Activated CD4-positive, alpha-beta T cell treated with anti-CD3 and anti-CD28 coated beads for 36 hours (primary cell): ENCODE measurements around the gene INTS6L. TPM values are rescaled to one million over a fixed set of nuclear protein-coding genes. Genes with fewer than 3 reads are reported as not detected.
A peak's percentile ranks its signal among the peaks of the same experiment; 100 is the strongest.

Experiments
- ATAC-seq: fragments of 200-7000 bp; cut with Tn5 transposase; one replicate; pipeline ENCODE4 v1.10.0; 2021; ENCODE audit warnings: mild to moderate bottlenecking, moderate library complexity
- CTCF ChIA-PET: fragments of 350-600 bp; sonication (Branson Sonifier 250); formaldehyde crosslinking; loops from one replicate; lab custom pipeline; 2021; ENCODE audit warnings: antibody characterized with exemption; lab: Charles Lee
- POLR2A ChIA-PET: fragments of 350-600 bp; sonication (Branson Sonifier 250); formaldehyde crosslinking; loops from one replicate; lab custom pipeline; 2021; ENCODE audit warnings: antibody characterized with exemption, inconsistent platforms; lab: Charles Lee
- DNase-seq: peaks from one replicate; pipeline ENCODE4 v3.0.0-alpha.2; 2020
- H3K27ac Mint-ChIP-seq: one replicate; pipeline ENCODE4 v1.8.0; 2021; ENCODE audit warnings: mixed read lengths
- H3K27me3 Mint-ChIP-seq: one replicate; pipeline ENCODE4 v1.8.0; 2021; ENCODE audit warnings: mixed read lengths
- H3K36me3 Mint-ChIP-seq: one replicate; pipeline ENCODE4 v1.8.0; 2021; ENCODE audit warnings: low read depth, mixed read lengths
- H3K4me1 Mint-ChIP-seq: one replicate; pipeline ENCODE4 v1.8.0; 2021; ENCODE audit warnings: mixed read lengths
- H3K4me3 Mint-ChIP-seq: one replicate; pipeline ENCODE4 v1.8.0; 2021; ENCODE audit warnings: mild to moderate bottlenecking, moderate library complexity, mixed read lengths
- H3K9me3 Mint-ChIP-seq: one replicate; pipeline ENCODE4 v1.8.0; 2021; ENCODE audit warnings: low read depth, mixed read lengths
- intact Hi-C, 2 experiments: fragments of 100-400 bp; cut with DNase I in 1 of 2; cut with micrococcal nuclease in 1 of 2; formaldehyde crosslinking; loops; one replicate each; pipeline versions ENCODE4 v1.14.2 to v1.15.1; 2022 to 2024; cut with DNase I, micrococcal nuclease
- total RNA-seq, 2 experiments: library from RNA; stranded (reverse); gene quantifications; one replicate each; pipeline ENCODE4 v1.2.3, GENCODE V29; 2021

The INTS6L gene
- total RNA-seq, 2 experiments from 2014 or later, result 24.1 to 26.0 TPM

DNA sequence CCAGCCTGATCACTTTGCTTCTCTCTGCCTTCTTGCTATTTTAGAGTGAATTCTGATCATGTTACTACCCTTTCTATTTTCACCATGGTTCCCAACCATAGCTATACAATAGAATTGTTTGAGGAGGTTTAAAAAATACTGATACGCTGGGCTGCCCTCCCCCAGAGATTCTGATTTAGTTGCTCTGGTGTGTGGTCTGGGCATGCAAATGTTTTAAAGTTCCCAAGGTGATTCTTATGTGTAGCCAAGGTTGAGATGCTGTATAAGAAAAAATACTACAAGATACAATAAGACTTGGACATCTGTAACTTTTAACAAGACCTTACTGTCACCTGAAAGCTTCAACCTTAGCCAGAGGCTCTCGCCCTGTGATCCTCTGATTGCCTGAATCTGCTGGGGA, 22.2 kb upstream of the INTS6L start:
- H3K4me3 Mint-ChIP-seq, result no peak overlapping the region
- ATAC-seq, result no peak
- intact Hi-C loops, result no loop called here

DNA sequence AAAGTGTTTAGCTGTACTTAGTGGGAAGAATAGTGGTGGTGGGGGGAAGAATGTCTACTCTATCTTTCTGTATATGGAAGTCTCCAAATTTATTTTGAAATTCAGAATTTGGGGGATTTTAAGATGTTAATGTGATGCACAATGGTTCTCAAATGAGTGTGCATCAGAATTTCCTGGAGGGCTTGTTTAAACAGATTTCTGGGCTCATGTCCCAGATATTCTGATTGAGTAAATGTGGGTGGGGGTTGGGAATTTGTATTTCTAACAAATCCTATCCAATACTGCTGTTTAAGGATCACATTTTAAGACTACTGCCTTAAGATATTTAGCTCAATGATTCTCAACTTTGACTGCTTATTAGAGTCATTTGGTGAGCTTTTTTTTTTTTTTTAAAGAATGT, 15.1 kb upstream of the INTS6L start:
- H3K4me1 Mint-ChIP-seq, result peaks cover 2% of the 10 kb centered on the region
- H3K4me3 Mint-ChIP-seq, result no peak overlapping the region
- H3K9me3 Mint-ChIP-seq, result no peaks in the 10 kb centered on the region
- POLR2A ChIA-PET, result no interaction called here
- DNase-seq (no peak), ATAC-seq (no peak)
- CTCF ChIA-PET, result interaction anchor here (0.7 kb wide), 1 partner anchor 10 kb away, joined by 3 read pairs; no protein-coding TSS in a partner anchor
- H3K36me3 Mint-ChIP-seq, result no peaks in the 10 kb centered on the region
- H3K27me3 Mint-ChIP-seq, result no peaks in the 10 kb centered on the region
- intact Hi-C loops, result no loop called here
- H3K27ac Mint-ChIP-seq, result no peak overlapping the region

More for the DNA sequence above, 22.2 kb upstream of the INTS6L start:
- H3K9me3 Mint-ChIP-seq, result no peaks in the 10 kb centered on the region
- ChIA-PET POLR2A (no interaction called here), CTCF (no interaction called here)
- H3K27me3 Mint-ChIP-seq, result no peaks in the 10 kb centered on the region
- peaks cover 4% of the 10 kb centered on the region for H3K4me1 Mint-ChIP-seq
- no peak overlapping the region for H3K27ac Mint-ChIP-seq
- no peaks in the 10 kb centered on the region for H3K36me3 Mint-ChIP-seq
- DNase-seq, result no peak

DNA sequence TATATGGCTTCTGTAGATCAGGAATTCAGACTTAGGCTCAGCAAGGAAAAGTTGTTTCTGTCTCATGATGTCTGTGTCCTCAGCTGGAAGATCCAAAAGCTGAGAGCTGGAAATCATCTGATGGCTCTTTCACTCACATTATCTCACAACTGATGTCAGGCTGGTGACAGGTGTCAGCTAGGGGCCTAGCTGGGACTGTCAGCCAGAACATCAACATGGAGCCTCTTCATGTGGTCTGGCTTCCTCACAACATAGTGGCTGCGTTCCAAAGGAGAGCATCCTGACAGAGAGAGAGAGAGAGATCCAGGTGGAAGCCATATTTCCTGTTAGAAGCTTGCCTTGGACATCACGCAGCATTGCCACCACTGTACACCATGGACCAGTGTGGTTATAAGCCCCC, 10.6 kb upstream of the INTS6L start:
- Mint-ChIP-seq H3K4me1 (no peaks in the 10 kb centered on the region), H3K27me3 (no peaks in the 10 kb centered on the region), H3K36me3 (no peaks in the 10 kb centered on the region), H3K9me3 (no peaks in the 10 kb centered on the region), H3K27ac (no peak overlapping the region), H3K4me3 (no peak overlapping the region)
- ATAC-seq (no peak), DNase-seq (no peak)
- ChIA-PET POLR2A (no interaction called here), CTCF (no interaction called here)
- intact Hi-C loops, result no loop called here

DNA sequence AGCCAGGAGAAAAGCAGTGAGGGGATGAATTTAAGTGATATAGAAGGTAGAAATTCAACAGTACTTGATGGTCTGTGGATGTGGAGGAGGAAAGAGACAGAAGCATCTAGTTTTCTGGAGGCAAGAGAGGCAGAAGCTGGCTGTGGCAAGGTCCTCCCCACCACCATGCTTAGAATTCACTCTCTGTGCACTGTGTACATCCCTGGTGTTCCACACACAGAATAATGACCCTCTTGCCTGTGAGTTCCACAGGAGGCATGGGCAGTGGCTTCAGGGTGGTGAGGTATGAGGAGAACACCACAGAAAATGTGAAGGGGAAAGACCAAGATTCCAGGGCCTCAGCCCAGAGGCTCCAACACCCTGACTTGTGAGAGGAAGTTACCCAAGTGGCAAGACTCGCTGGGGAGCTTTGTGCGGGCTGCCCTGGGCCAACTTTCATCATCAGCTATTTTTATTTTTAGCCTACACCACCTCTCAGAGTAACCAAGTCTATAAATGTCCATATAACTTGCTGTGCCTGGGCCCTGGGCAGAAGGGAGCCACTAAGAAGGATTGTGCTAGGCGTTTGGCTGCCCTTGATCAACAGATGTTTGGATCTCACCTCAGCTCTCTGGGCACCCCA, 7.8 kb upstream of the INTS6L start:
- H3K4me1 Mint-ChIP-seq, result no peaks in the 10 kb centered on the region
- H3K9me3 Mint-ChIP-seq, result no peaks in the 10 kb centered on the region
- ChIA-PET CTCF (interaction anchor here (1.5 kb wide), 1 partner anchor 31 kb away, joined by 3 read pairs; no protein-coding TSS in a partner anchor), POLR2A (no interaction called here)
- no peak overlapping the region for H3K4me3 Mint-ChIP-seq
- no peaks in the 10 kb centered on the region for H3K27me3 Mint-ChIP-seq
- DNase-seq (no peak), ATAC-seq (no peak)
- H3K27ac Mint-ChIP-seq, result no peak overlapping the region
- H3K36me3 Mint-ChIP-seq, result no peaks in the 10 kb centered on the region
- intact Hi-C loops, result no loop called here

DNA sequence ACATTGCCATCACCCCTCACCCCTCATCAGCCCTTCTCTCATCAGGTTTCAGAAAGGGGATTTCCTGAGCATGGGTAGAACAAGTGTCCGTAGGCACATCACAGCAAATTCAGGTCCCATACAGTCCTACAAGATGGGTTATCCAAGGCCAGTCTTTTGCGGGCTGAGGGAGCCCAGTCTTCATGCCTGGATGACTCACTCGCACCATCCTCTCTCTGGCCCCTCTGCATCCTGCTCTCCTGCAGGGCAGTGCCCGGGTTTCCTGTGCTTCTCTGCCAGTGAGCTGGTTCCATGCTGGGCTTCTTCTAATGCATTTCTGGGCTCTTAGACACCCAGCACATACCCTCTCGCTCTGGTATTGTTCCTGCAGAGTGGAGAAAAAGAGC, 7.3 kb upstream of the INTS6L start:
- ATAC-seq (no peak), DNase-seq (no peak)
- Mint-ChIP-seq H3K4me1 (peaks cover 2% of the 10 kb centered on the region), H3K9me3 (no peaks in the 10 kb centered on the region), H3K27me3 (no peaks in the 10 kb centered on the region), H3K36me3 (no peaks in the 10 kb centered on the region), H3K4me3 (no peak overlapping the region), H3K27ac (no peak overlapping the region)
- intact Hi-C loops, result no loop called here
- ChIA-PET POLR2A (no interaction called here), CTCF (no interaction called here)

DNA sequence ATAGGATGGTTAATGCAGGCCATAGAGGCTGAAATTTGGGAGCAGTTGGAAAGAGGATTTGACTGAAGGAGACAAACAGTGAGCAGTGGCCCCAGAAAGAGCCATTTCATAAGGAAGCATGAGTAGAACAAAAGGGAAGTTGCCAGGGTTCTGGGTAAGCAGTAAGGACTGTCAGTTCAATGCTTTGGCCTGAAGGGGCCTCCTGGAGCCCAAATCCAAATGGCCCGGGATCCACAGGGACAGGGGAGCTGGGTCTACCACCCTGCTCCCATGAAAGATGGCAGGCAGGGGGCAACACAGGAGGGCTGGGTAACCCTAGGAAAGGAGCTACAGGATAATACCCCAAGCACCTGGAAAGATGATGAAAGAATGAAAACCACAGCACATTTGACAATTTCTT, 4.1 kb upstream of the INTS6L start:
- H3K36me3 Mint-ChIP-seq, result peaks cover 4% of the 10 kb centered on the region
- ChIA-PET POLR2A (no interaction called here), CTCF (interaction anchor here (0.7 to 0.8 kb wide), 2 partner anchors 14 to 52 kb away, joined by 3 read pairs; no protein-coding TSS in a partner anchor)
- DNase-seq, result peak; percentile 8
- H3K9me3 Mint-ChIP-seq, result no peaks in the 10 kb centered on the region
- H3K27me3 Mint-ChIP-seq, result no peaks in the 10 kb centered on the region
- H3K4me1 Mint-ChIP-seq, result peaks cover 12% of the 10 kb centered on the region
- intact Hi-C loops, result no loop called here
- no peak for ATAC-seq
- no peak overlapping the region for H3K27ac Mint-ChIP-seq
- no peak overlapping the region for H3K4me3 Mint-ChIP-seq

DNA sequence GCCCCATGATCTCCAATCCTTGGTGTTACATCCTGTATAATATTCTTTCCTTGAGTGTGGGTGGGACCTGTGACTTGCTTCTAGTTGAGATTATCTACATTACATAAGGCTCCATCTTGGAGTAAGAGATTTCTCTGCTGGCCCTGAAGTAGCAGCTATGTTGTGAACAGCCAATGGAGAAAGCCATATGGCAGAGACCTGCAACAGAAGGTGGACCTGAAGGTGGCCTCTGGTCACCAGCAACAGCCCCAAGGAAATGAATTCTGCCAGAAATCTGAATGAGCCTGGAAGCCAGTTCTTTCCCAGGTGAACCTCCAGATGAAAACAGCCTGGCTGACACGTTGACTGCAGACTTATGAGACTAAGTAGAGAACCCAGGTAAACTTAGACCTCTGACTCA, 2.3 kb upstream of the INTS6L start:
- peaks cover 12% of the 10 kb centered on the region for H3K4me1 Mint-ChIP-seq
- DNase-seq (no peak), ATAC-seq (no peak)
- H3K9me3 Mint-ChIP-seq, result no peaks in the 10 kb centered on the region
- peaks cover 13% of the 10 kb centered on the region for H3K36me3 Mint-ChIP-seq
- ChIA-PET POLR2A (no interaction called here), CTCF (no interaction called here)
- intact Hi-C loops, result no loop called here
- H3K4me3 Mint-ChIP-seq, result no peak overlapping the region
- no peak overlapping the region for H3K27ac Mint-ChIP-seq
- no peaks in the 10 kb centered on the region for H3K27me3 Mint-ChIP-seq

DNA sequence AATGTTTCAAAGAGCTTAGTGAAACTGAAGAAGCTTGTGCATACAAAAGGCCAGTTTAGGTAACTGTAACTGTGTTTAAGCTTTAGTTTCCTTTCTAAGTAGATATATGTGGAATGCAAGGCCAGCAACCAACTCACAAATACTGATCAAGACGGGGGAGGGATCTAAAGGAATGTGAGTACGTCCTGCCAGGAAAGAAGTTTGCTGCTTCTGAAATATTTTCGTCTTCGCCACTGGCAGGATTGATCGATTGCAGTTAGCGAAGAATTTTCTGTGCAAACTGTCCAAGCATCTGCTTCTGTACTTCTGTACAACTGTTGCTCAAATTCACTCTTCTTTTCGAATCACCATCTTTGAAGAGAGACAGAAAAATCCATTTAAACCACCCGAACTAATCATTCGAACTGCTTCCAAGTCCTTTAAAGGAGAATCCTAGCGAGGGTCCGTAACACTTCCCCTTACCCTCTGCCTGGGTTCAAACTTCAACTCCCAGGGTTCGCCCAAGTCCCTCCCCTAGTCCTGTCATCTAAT, 373 bp upstream of the INTS6L start:
- ChIA-PET CTCF (interaction anchor here (1.0 kb wide), 1 partner anchor 55 kb away, joined by 3 read pairs; no protein-coding TSS in a partner anchor), POLR2A (no interaction called here)
- intact Hi-C loops, result loop anchor here (2.0 to 10.0 kb wide), 9 partner anchors 35 to 1345 kb away; partner anchors contain the start of genes FHL1 (in 1 of the 2), HTATSF1 (in 1 of the 2) and SLC9A6 (in 1 of the 2)
- Mint-ChIP-seq H3K4me3 (peak overlapping the region; percentile 99), H3K27me3 (no peaks in the 10 kb centered on the region), H3K9me3 (no peaks in the 10 kb centered on the region), H3K27ac (peak overlapping the region; percentile 99), H3K4me1 (peaks cover 28% of the 10 kb centered on the region), H3K36me3 (peaks cover 13% of the 10 kb centered on the region)
- ATAC-seq (no peak), DNase-seq (no peak)

DNA sequence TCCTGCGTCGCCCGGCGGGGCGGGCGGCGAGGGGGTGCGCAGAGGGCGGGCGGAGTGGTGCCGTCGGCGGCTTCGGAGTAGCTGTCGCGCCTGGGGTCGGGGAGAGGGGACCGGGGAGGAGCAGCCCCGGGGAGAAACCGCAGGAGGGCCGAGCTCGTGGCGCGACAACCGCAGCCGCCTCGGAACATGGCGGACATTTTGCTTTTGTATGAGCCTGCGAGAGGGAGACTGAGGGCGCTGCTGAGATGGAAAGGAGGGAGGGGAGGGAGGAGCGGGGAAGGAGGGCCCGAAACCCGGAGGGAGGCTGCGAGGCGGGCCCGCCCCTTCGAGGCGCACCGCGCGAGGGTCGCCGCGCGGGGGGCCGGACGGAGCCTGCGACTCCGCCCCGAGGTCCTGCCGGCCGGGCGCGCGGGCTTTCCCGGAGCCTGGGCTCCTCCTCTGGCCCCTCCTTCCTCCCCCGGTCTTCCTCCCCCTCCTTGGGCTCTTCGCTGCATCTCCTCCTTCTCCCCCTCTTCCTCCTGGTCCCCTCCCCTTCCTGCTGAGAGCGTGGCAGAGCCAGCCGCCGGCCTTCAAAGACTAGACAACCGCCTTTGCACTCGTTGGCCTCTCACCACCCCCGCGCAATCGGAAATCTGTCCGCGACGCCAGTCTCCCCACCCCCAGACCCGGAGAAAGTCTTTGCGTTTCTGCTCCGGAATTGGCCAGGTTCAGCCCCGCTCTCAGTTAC, 1.1 kb downstream of the INTS6L start:
- ATAC-seq (peak; percentile 73), DNase-seq (peak; percentile 92)
- no peaks in the 10 kb centered on the region for H3K9me3 Mint-ChIP-seq
- H3K36me3 Mint-ChIP-seq, result peaks cover 24% of the 10 kb centered on the region
- ChIA-PET POLR2A (no interaction called here), CTCF (interaction anchor here (1.5 kb wide), 1 partner anchor 11 kb away, joined by 6 read pairs; no protein-coding TSS in a partner anchor)
- H3K4me3 Mint-ChIP-seq, result peak overlapping the region; percentile 99
- peak overlapping the region; percentile 90 for H3K27ac Mint-ChIP-seq
- intact Hi-C loops, result loop anchor here (1.0 to 10.0 kb wide), 12 partner anchors 37 to 1343 kb away; partner anchors contain the start of genes FHL1 (in 1 of the 2), HTATSF1 (in 1 of the 2), RTL8A (in 1 of the 2) and SLC9A6 (in 1 of the 2)
- H3K4me1 Mint-ChIP-seq, result peaks cover 40% of the 10 kb centered on the region
- H3K27me3 Mint-ChIP-seq, result no peaks in the 10 kb centered on the region

DNA sequence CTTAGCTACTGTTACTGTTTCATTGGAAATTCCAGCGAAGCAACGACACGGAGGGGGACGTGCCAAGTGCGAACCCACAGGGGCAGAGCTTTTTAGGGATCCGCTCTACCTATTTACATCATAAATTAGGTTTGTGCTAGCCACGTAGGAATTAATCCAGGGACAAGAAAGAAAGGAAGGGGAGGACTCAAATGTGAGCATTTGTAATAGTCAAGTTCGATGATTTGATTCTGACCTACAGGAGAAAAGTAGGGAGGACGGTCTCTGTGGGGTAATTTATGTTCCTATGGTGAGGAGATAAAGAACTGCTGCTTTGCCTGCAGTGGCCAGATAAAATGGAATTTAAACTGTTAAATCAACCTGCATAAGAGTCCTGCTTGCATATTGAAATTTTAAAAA, 1.7 kb downstream of the INTS6L start:
- H3K36me3 Mint-ChIP-seq, result peaks cover 27% of the 10 kb centered on the region
- ATAC-seq (no peak), DNase-seq (no peak)
- H3K4me3 Mint-ChIP-seq, result peak overlapping the region; percentile 99
- no peaks in the 10 kb centered on the region for H3K9me3 Mint-ChIP-seq
- ChIA-PET CTCF (interaction anchor here (1.5 kb wide), 2 partner anchors 10 to 18 kb away, joined by 3 to 6 read pairs; no protein-coding TSS in a partner anchor), POLR2A (no interaction called here)
- peak overlapping the region; percentile 90 for H3K27ac Mint-ChIP-seq
- peaks cover 43% of the 10 kb centered on the region for H3K4me1 Mint-ChIP-seq
- intact Hi-C loops, result loop anchor here (5.0 to 10.0 kb wide), 8 partner anchors 90 to 1343 kb away; partner anchors contain the start of genes FHL1 (in 1 of the 2), HTATSF1 (in 1 of the 2) and SLC9A6 (in 1 of the 2)
- H3K27me3 Mint-ChIP-seq, result no peaks in the 10 kb centered on the region
